ENCODE measurements around the gene UMODL1.
"Not testable (repeated sequence)": the region's sequence is repeated elsewhere in the genome, so short reads cannot be mapped to it uniquely, and the experiment has no call there.

UMODL1 gene

GRCh38 chr21:42111811-42112210, 40.7 kb downstream of the UMODL1 start:
- Histone ChIP-seq H3K4me3 (ENCODE audit: low read depth in 1 of 2, low read length in 2 of 2) (no peak overlapping the region), H3K9ac (ENCODE audit: low read depth in 1 of 2, low read length in 2 of 2) (no peak overlapping the region), H3K9me3 (ENCODE audit: control insufficient read depth in 1 of 2, low read length in 2 of 2) (no peaks in the 10 kb centered on the region), H3K4me1 (ENCODE audit: control insufficient read depth in 1 of 2, insufficient read depth in 2 of 2, low read length in 2 of 2) (peaks cover 0 to 12% of the 10 kb centered on the region in 2 donors), H3K27me3 (ENCODE audit: control insufficient read depth in 1 of 2, insufficient read depth in 2 of 2, low read length in 2 of 2) (no peaks in the 10 kb centered on the region), H3K36me3 (ENCODE audit: control insufficient read depth in 1 of 2, insufficient read depth in 2 of 2, low read length in 2 of 2) (no peaks in the 10 kb centered on the region), H3K27ac (ENCODE audit: low read depth, low read length) (no peak overlapping the region)

- Histone ChIP-seq H3K9ac (ENCODE audit: low read depth in 1 of 2, low read length in 2 of 2) (no peak overlapping the region), H3K4me3 (ENCODE audit: low read depth in 1 of 2, low read length in 2 of 2) (no peak overlapping the region), H3K27me3 (ENCODE audit: control insufficient read depth in 1 of 2, insufficient read depth in 2 of 2, low read length in 2 of 2) (no peaks in the 10 kb centered on the region), H3K27ac (ENCODE audit: low read depth, low read length) (no peak overlapping the region), H3K4me1 (ENCODE audit: control insufficient read depth in 1 of 2, insufficient read depth in 2 of 2, low read length in 2 of 2) (peaks cover 2 to 14% of the 10 kb centered on the region in 2 donors), H3K36me3 (ENCODE audit: control insufficient read depth in 1 of 2, insufficient read depth in 2 of 2, low read length in 2 of 2) (no peaks in the 10 kb centered on the region), H3K9me3 (ENCODE audit: control insufficient read depth in 1 of 2, low read length in 2 of 2) (no peaks in the 10 kb centered on the region)
These were observed 41.1 kb downstream of the UMODL1 start for GRCh38 chr21:42112238-42112637.

- Histone ChIP-seq H3K36me3 (ENCODE audit: control insufficient read depth in 1 of 2, insufficient read depth in 2 of 2, low read length in 2 of 2) (no peaks in the 10 kb centered on the region), H3K9me3 (ENCODE audit: control insufficient read depth in 1 of 2, low read length in 2 of 2) (no peaks in the 10 kb centered on the region), H3K9ac (ENCODE audit: low read depth in 1 of 2, low read length in 2 of 2) (no peak overlapping the region), H3K4me3 (ENCODE audit: low read depth in 1 of 2, low read length in 2 of 2) (no peak overlapping the region), H3K27ac (ENCODE audit: low read depth, low read length) (no peak overlapping the region), H3K27me3 (ENCODE audit: control insufficient read depth in 1 of 2, insufficient read depth in 2 of 2, low read length in 2 of 2) (no peaks in the 10 kb centered on the region), H3K4me1 (ENCODE audit: control insufficient read depth in 1 of 2, insufficient read depth in 2 of 2, low read length in 2 of 2) (peaks cover 4 to 12% of the 10 kb centered on the region in 2 donors)
These were observed 41.7 kb downstream of the UMODL1 start for GRCh38 chr21:42112857-42113256.

- H3K27ac ChIP-seq (ENCODE audit: low read depth, low read length), result no peak overlapping the region
- H3K4me3 ChIP-seq (ENCODE audit: low read depth in 1 of 2, low read length in 2 of 2), result no peak overlapping the region
- no peaks in the 10 kb centered on the region for H3K9me3 ChIP-seq (ENCODE audit: control insufficient read depth in 1 of 2, low read length in 2 of 2)
- H3K27me3 ChIP-seq (ENCODE audit: control insufficient read depth in 1 of 2, insufficient read depth in 2 of 2, low read length in 2 of 2), result peaks cover 0 to 3% of the 10 kb centered on the region in 2 donors
- H3K9ac ChIP-seq (ENCODE audit: low read depth in 1 of 2, low read length in 2 of 2), result no peak overlapping the region
- no peaks in the 10 kb centered on the region for H3K36me3 ChIP-seq (ENCODE audit: control insufficient read depth in 1 of 2, insufficient read depth in 2 of 2, low read length in 2 of 2)
- H3K4me1 ChIP-seq (ENCODE audit: control insufficient read depth in 1 of 2, insufficient read depth in 2 of 2, low read length in 2 of 2), result peaks cover 4 to 7% of the 10 kb centered on the region in 2 donors
These were observed 42.9 kb downstream of the UMODL1 start for GRCh38 chr21:42113926-42114409.

- no peak overlapping the region for H3K4me3 ChIP-seq (ENCODE audit: low read depth in 1 of 2, low read length in 2 of 2)
- H3K9ac ChIP-seq (ENCODE audit: low read depth in 1 of 2, low read length in 2 of 2), result no peak overlapping the region
- H3K36me3 ChIP-seq (ENCODE audit: control insufficient read depth in 1 of 2, insufficient read depth in 2 of 2, low read length in 2 of 2), result no peaks in the 10 kb centered on the region
- no peak overlapping the region for H3K27ac ChIP-seq (ENCODE audit: low read depth, low read length)
- peaks cover 4 to 7% of the 10 kb centered on the region in 2 donors for H3K4me1 ChIP-seq (ENCODE audit: control insufficient read depth in 1 of 2, insufficient read depth in 2 of 2, low read length in 2 of 2)
- H3K27me3 ChIP-seq (ENCODE audit: control insufficient read depth in 1 of 2, insufficient read depth in 2 of 2, low read length in 2 of 2), result peaks cover 3 to 6% of the 10 kb centered on the region in 2 donors
- H3K9me3 ChIP-seq (ENCODE audit: control insufficient read depth in 1 of 2, low read length in 2 of 2), result no peaks in the 10 kb centered on the region
These were observed 43.5 kb downstream of the UMODL1 start for GRCh38 chr21:42114646-42115045.

GRCh38 chr21:42115136-42115683, 44.1 kb downstream of the UMODL1 start:
- peaks cover 3 to 6% of the 10 kb centered on the region in 2 donors for H3K27me3 ChIP-seq (ENCODE audit: control insufficient read depth in 1 of 2, insufficient read depth in 2 of 2, low read length in 2 of 2)
- H3K9ac ChIP-seq (ENCODE audit: low read depth in 1 of 2, low read length in 2 of 2), result no peak overlapping the region
- no peaks in the 10 kb centered on the region for H3K36me3 ChIP-seq (ENCODE audit: control insufficient read depth in 1 of 2, insufficient read depth in 2 of 2, low read length in 2 of 2)
- H3K27ac ChIP-seq (ENCODE audit: low read depth, low read length), result no peak overlapping the region
- peaks cover 5 to 7% of the 10 kb centered on the region in 2 donors for H3K4me1 ChIP-seq (ENCODE audit: control insufficient read depth in 1 of 2, insufficient read depth in 2 of 2, low read length in 2 of 2)
- H3K4me3 ChIP-seq (ENCODE audit: low read depth in 1 of 2, low read length in 2 of 2), result no peak overlapping the region
- no peaks in the 10 kb centered on the region for H3K9me3 ChIP-seq (ENCODE audit: control insufficient read depth in 1 of 2, low read length in 2 of 2)

- H3K9me3 ChIP-seq (ENCODE audit: control insufficient read depth in 1 of 2, low read length in 2 of 2); H3K36me3 ChIP-seq (ENCODE audit: control insufficient read depth in 1 of 2, insufficient read depth in 2 of 2, low read length in 2 of 2); H3K4me3 ChIP-seq (ENCODE audit: low read depth in 1 of 2, low read length in 2 of 2); H3K27me3 ChIP-seq (ENCODE audit: control insufficient read depth in 1 of 2, insufficient read depth in 2 of 2, low read length in 2 of 2); H3K9ac ChIP-seq (ENCODE audit: low read depth in 1 of 2, low read length in 2 of 2); H3K27ac ChIP-seq (ENCODE audit: low read depth, low read length): not testable (repeated sequence)
- H3K4me1 ChIP-seq (ENCODE audit: control insufficient read depth in 1 of 2, insufficient read depth in 2 of 2, low read length in 2 of 2), result peaks cover 17 to 21% of the 10 kb centered on the region in 2 donors
These were observed 45.4 kb downstream of the UMODL1 start for GRCh38 chr21:42116551-42116950.

GRCh38 chr21:42117229-42117966, 46.3 kb downstream of the UMODL1 start:
- H3K4me1 ChIP-seq (ENCODE audit: control insufficient read depth in 1 of 2, insufficient read depth in 2 of 2, low read length in 2 of 2), result peaks cover 25 to 29% of the 10 kb centered on the region in 2 donors
- peak overlapping the region in 1 of 2 donors; percentile 48 for H3K4me3 ChIP-seq (ENCODE audit: low read depth in 1 of 2, low read length in 2 of 2)
- H3K36me3 ChIP-seq (ENCODE audit: control insufficient read depth in 1 of 2, insufficient read depth in 2 of 2, low read length in 2 of 2), result no peaks in the 10 kb centered on the region
- H3K27ac ChIP-seq (ENCODE audit: low read depth, low read length), result no peak overlapping the region
- no peaks in the 10 kb centered on the region for H3K9me3 ChIP-seq (ENCODE audit: control insufficient read depth in 1 of 2, low read length in 2 of 2)
- H3K9ac ChIP-seq (ENCODE audit: low read depth in 1 of 2, low read length in 2 of 2), result no peak overlapping the region
- H3K27me3 ChIP-seq (ENCODE audit: control insufficient read depth in 1 of 2, insufficient read depth in 2 of 2, low read length in 2 of 2), result peaks cover 7 to 14% of the 10 kb centered on the region in 2 donors

- no peaks in the 10 kb centered on the region for H3K9me3 ChIP-seq (ENCODE audit: control insufficient read depth in 1 of 2, low read length in 2 of 2)
- H3K4me3 ChIP-seq (ENCODE audit: low read depth in 1 of 2, low read length in 2 of 2), result no peak overlapping the region
- no peak overlapping the region for H3K27ac ChIP-seq (ENCODE audit: low read depth, low read length)
- H3K36me3 ChIP-seq (ENCODE audit: control insufficient read depth in 1 of 2, insufficient read depth in 2 of 2, low read length in 2 of 2), result no peaks in the 10 kb centered on the region
- peaks cover 32 to 37% of the 10 kb centered on the region in 2 donors for H3K4me1 ChIP-seq (ENCODE audit: control insufficient read depth in 1 of 2, insufficient read depth in 2 of 2, low read length in 2 of 2)
- peaks cover 7 to 14% of the 10 kb centered on the region in 2 donors for H3K27me3 ChIP-seq (ENCODE audit: control insufficient read depth in 1 of 2, insufficient read depth in 2 of 2, low read length in 2 of 2)
- no peak overlapping the region for H3K9ac ChIP-seq (ENCODE audit: low read depth in 1 of 2, low read length in 2 of 2)
These were observed 47.1 kb downstream of the UMODL1 start for GRCh38 chr21:42117967-42118780.

- Histone ChIP-seq H3K4me1 (ENCODE audit: control insufficient read depth in 1 of 2, insufficient read depth in 2 of 2, low read length in 2 of 2) (peaks cover 33 to 37% of the 10 kb centered on the region in 2 donors), H3K27ac (ENCODE audit: low read depth, low read length) (no peak overlapping the region), H3K36me3 (ENCODE audit: control insufficient read depth in 1 of 2, insufficient read depth in 2 of 2, low read length in 2 of 2) (no peaks in the 10 kb centered on the region), H3K9ac (ENCODE audit: low read depth in 1 of 2, low read length in 2 of 2) (no peak overlapping the region), H3K27me3 (ENCODE audit: control insufficient read depth in 1 of 2, insufficient read depth in 2 of 2, low read length in 2 of 2) (peaks cover 7 to 14% of the 10 kb centered on the region in 2 donors), H3K4me3 (ENCODE audit: low read depth in 1 of 2, low read length in 2 of 2) (no peak overlapping the region), H3K9me3 (ENCODE audit: control insufficient read depth in 1 of 2, low read length in 2 of 2) (no peaks in the 10 kb centered on the region)
These were observed 47.8 kb downstream of the UMODL1 start for GRCh38 chr21:42118901-42119300.
